GM23338 (cell line): ENCODE results near the gene SEMA3C.

Experiments
- CREB1 ChIP-seq: fragments of 250-450 bp; sonication (Bioruptor Pico); IDR thresholded peaks from 2 replicates; pipeline ENCODE4 v1.5.0; 2020; ENCODE audit warnings: low read depth, mild to moderate bottlenecking, moderate library complexity
- CTCF ChIP-seq, 2 experiments: fragments of 200-600 bp in 1 of 2; sonication (generic) in 1 of 2; conservative IDR thresholded peaks; 2 replicates each; pipeline versions ENCODE4 v1.5.1 to v1.6.1; 2016 to 2017; ENCODE audit warnings: antibody characterized with exemption in 2 of 2, low read depth in 2 of 2, mild to moderate bottlenecking in 2 of 2, moderate library complexity in 1 of 2
- EZH2 ChIP-seq: fragments of 200-600 bp; sonication (generic); IDR thresholded peaks from one replicate; pipeline ENCODE4 v1.8.0; 2017; ENCODE audit warnings: antibody characterized with exemption, mild to moderate bottlenecking, low read depth; ENCODE audit not compliant: unreplicated experiment
- EZH2phosphoT487 ChIP-seq: fragments of 200-600 bp; sonication (generic); IDR thresholded peaks from one replicate; pipeline ENCODE4 v1.8.1; 2018; ENCODE audit warnings: antibody characterized with exemption; ENCODE audit not compliant: unreplicated experiment
- JUNB ChIP-seq: IDR thresholded peaks from one replicate; pipeline ENCODE4 v1.6.1; 2016; ENCODE audit warnings: antibody characterized with exemption; ENCODE audit not compliant: unreplicated experiment
- NANOG ChIP-seq: IDR thresholded peaks from 2 replicates; pipeline ENCODE4 v1.6.1; 2016; ENCODE audit warnings: antibody characterized with exemption, borderline replicate concordance
- POLR2AphosphoS5 ChIP-seq: IDR thresholded peaks from 2 replicates; pipeline ENCODE4 v1.6.1; 2016; ENCODE audit warnings: antibody characterized with exemption, low read depth
- REST ChIP-seq: IDR thresholded peaks from one replicate; pipeline ENCODE4 v1.6.1; 2018; ENCODE audit warnings: antibody characterized with exemption; ENCODE audit not compliant: unreplicated experiment
- STAT1 ChIP-seq: IDR thresholded peaks from one replicate; pipeline ENCODE4 v1.6.1; 2016; ENCODE audit warnings: antibody characterized with exemption; ENCODE audit not compliant: unreplicated experiment
- TF ChIP-seq, protein P1 (sequence below): IDR thresholded peaks from 2 replicates; pipeline ENCODE4 v1.6.1; 2016; ENCODE audit warnings: antibody characterized with exemption

GRCh38 chr7:80943342-80943741 lies 24.5 kb upstream of the SEMA3C start:
- TF ChIP-seq CTCF (conservative IDR thresholded peaks at IDR 0.05; ENCODE audit: low read depth in 2 of 2) (no peak), POLR2AphosphoS5 (no peak), EZH2 (no peak), EZH2phosphoT487 (no peak), JUNB (no peak), REST (no peak), CREB1 (no peak), NANOG (no peak), STAT1 (no peak)
- TF ChIP-seq, protein P1, sequence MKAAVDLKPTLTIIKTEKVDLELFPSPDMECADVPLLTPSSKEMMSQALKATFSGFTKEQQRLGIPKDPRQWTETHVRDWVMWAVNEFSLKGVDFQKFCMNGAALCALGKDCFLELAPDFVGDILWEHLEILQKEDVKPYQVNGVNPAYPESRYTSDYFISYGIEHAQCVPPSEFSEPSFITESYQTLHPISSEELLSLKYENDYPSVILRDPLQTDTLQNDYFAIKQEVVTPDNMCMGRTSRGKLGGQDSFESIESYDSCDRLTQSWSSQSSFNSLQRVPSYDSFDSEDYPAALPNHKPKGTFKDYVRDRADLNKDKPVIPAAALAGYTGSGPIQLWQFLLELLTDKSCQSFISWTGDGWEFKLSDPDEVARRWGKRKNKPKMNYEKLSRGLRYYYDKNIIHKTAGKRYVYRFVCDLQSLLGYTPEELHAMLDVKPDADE = no peak
